ENCODE data around the gene STK11IP. TPM values are rescaled to one million over a fixed set of nuclear protein-coding genes. Genes with fewer than 3 reads are reported as not detected.
A peak's percentile ranks its signal among the peaks of the same experiment; 100 is the strongest.

STK11IP gene
- total RNA-seq, 1 experiment from 2014 or later: 13.9 TPM

DNA sequence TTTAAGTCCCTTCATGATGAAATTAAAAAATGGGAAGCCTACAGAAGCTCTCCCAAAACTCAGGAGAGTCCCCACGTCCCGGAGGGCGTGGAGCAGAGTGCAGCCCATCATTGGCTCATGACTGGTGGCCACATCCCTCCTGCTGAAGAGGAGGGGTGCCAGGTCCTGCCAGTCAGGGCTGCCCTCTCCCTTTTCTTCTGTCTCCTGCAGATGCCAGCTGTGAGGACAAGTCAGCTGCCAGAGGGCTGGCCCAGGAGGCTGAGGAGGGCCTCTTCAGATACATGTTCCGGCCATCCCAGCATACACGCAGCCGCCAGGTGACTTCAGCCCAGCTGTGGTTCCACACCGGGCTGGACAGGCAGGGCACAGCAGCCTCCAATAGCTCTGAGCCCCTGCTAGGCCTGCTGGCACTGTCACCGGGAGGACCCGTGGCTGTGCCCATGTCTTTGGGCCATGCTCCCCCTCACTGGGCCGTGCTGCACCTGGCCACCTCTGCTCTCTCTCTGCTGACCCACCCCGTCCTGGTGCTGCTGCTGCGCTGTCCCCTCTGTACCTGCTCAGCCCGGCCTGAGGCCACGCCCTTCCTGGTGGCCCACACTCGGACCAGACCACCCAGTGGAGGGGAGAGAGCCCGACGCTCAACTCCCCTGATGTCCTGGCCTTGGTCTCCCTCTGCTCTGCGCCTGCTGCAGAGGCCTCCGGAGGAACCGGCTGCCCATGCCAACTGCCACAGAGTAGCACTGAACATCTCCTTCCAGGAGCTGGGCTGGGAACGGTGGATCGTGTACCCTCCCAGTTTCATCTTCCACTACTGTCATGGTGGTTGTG lies 23.0 kb upstream of the STK11IP start:
- no peak for DNase-seq (ENCODE audit: low read depth, low spot score)
- in situ Hi-C loops (cut with HindIII; ENCODE audit: low pct_unique_long_range_greater_than_20kb, low sequenced_read_pairs): no loop called here

DNA sequence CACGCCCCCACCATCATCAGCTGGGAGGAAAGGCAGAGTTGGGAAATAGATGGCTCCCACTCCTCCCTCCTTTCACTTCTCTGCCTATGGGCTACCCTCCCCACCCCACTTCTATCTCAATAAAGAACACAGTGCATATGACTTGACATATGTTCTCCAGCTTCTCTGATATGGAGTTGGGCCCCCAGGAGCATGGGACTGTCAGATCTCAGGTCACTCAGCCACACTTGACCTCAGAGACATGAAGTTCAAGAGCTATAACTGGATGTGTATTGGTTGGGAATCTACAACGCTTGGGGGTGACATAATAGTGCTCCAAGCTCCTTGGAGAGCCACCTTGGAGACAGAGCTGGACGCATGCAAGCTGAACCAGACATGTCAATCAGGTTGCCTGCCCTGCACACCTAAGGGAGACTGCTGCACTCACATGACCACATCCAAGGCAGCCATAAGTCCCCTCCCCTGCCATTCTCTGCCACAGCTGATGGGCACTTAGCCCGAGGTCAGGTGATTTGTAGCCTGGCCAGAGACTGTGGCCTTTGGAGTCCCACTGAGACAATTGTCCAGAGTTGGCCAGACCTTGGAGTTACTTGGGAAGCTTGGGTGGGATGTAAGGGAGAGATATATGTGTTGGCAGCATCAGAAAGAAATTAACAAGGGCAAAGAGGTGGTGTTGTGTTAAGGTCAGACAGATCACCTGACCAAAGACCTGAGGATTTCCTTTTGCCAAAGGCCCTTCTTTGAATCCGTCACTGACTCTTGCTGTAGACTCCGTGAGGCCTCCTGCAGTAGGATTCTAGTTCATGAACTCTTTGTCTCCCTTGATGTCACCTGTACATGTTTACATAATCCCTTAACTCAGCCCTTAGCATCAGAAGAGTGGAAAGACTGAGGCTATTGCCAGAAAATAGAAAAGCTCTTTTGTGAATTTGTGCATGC lies 21.8 kb upstream of the STK11IP start:
- in situ Hi-C loops (cut with HindIII; ENCODE audit: low pct_unique_long_range_greater_than_20kb, low sequenced_read_pairs): no loop called here
- no peak for DNase-seq (ENCODE audit: low read depth, low spot score)

- peak; percentile 66 for DNase-seq (ENCODE audit: low read depth, low spot score)
- in situ Hi-C loops (cut with HindIII; ENCODE audit: low pct_unique_long_range_greater_than_20kb, low sequenced_read_pairs): no loop called here
These were observed 20.9 kb upstream of the STK11IP start for GRCh38 chr2:219576505-219577388.

GRCh38 chr2:219578811-219579613 lies 18.6 kb upstream of the STK11IP start:
- in situ Hi-C loops (cut with HindIII; ENCODE audit: low pct_unique_long_range_greater_than_20kb, low sequenced_read_pairs): no loop called here
- DNase-seq (ENCODE audit: low read depth, low spot score): no peak

DNA sequence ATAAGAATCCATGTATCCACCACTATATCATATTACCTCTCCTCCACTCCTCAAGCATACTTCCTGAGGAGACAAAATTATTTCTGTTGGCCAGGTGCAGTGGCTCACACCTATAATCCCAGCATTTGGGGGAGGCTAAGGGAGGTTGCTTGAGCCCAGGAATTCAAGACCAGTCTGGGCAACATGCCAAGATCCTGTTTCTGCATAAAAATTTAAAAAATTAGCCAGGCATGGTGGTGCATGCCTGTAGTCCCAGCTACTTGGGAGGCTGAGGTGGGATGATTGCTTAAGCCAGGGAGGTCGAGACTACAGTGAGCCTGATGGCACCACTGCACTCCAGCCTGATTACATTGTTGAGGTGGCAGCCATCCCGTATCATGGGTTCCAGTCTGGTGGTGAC lies 16.3 kb upstream of the STK11IP start:
- in situ Hi-C loops (cut with HindIII; ENCODE audit: low pct_unique_long_range_greater_than_20kb, low sequenced_read_pairs): no loop called here

GRCh38 chr2:219591091-219591490 lies 6.6 kb upstream of the STK11IP start:
- DNase-seq (ENCODE audit: low read depth, low spot score): no peak
- in situ Hi-C loops (cut with HindIII; ENCODE audit: low pct_unique_long_range_greater_than_20kb, low sequenced_read_pairs): no loop called here

More for the DNA sequence above, 16.3 kb upstream of the STK11IP start:
- no peak for DNase-seq (ENCODE audit: low read depth, low spot score)

GRCh38 chr2:219592736-219593135 lies 4.9 kb upstream of the STK11IP start:
- DNase-seq (ENCODE audit: low read depth, low spot score): no peak
- in situ Hi-C loops (cut with HindIII; ENCODE audit: low pct_unique_long_range_greater_than_20kb, low sequenced_read_pairs): no loop called here

GRCh38 chr2:219593154-219593553 lies 4.5 kb upstream of the STK11IP start:
- no peak for DNase-seq (ENCODE audit: low read depth, low spot score)
- in situ Hi-C loops (cut with HindIII; ENCODE audit: low pct_unique_long_range_greater_than_20kb, low sequenced_read_pairs): no loop called here

GRCh38 chr2:219595256-219595655 lies 2.4 kb upstream of the STK11IP start:
- DNase-seq (ENCODE audit: low read depth, low spot score): no peak
- in situ Hi-C loops (cut with HindIII; ENCODE audit: low pct_unique_long_range_greater_than_20kb, low sequenced_read_pairs): no loop called here

GRCh38 chr2:219596954-219597551 lies 604 bp upstream of the STK11IP start:
- in situ Hi-C loops (cut with HindIII; ENCODE audit: low pct_unique_long_range_greater_than_20kb, low sequenced_read_pairs): no loop called here
- no peak for DNase-seq (ENCODE audit: low read depth, low spot score)

GRCh38 chr2:219598308-219599078 lies 836 bp downstream of the STK11IP start:
- no peak for DNase-seq (ENCODE audit: low read depth, low spot score)

GRCh38 chr2:219603771-219604170 lies 6.1 kb downstream of the STK11IP start:
- DNase-seq (ENCODE audit: low read depth, low spot score): no peak
- in situ Hi-C loops (cut with HindIII; ENCODE audit: low pct_unique_long_range_greater_than_20kb, low sequenced_read_pairs): no loop called here

More at GRCh38 chr2:219598308-219599078, 836 bp downstream of the STK11IP start:
- in situ Hi-C loops (cut with HindIII; ENCODE audit: low pct_unique_long_range_greater_than_20kb, low sequenced_read_pairs): no loop called here

DNA sequence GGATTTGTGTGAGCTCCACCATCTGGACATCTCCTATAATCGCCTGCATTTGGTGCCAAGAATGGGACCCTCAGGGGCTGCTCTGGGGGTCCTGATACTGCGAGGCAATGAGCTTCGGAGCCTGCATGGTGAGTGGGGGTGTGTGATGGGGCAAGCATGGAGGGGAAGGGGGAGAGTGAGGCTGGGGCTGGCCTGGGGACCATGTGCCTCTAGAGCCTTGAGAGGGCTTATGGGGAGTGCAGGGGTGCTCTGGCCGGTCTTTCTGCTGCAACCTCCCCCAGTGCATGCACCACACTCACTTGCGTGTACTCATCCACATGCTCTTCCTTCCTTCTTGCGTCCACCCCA lies 7.9 kb downstream of the STK11IP start:
- in situ Hi-C loops (cut with HindIII; ENCODE audit: low pct_unique_long_range_greater_than_20kb, low sequenced_read_pairs): no loop called here
- DNase-seq (ENCODE audit: low read depth, low spot score): no peak

DNA sequence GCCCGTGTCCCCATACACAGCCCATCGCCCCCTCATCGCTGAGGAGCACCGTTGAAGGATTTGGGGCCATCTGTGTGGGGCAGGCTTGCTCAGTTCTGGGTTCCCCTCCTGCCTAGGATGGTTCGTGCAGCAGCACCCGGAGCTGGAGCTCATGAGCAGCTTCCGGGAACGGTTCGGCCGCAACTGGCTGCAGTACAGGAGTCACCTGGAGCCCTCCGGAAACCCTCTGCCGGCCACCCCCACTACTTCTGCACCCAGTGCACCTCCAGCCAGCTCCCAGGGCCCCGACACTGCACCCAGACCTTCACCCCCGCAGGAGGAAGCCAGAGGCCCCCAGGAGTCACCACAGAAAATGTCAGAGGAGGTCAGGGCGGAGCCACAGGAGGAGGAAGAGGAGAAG lies 10.3 kb downstream of the STK11IP start:
- DNase-seq (ENCODE audit: low read depth, low spot score): no peak
- in situ Hi-C loops (cut with HindIII; ENCODE audit: low pct_unique_long_range_greater_than_20kb, low sequenced_read_pairs): no loop called here

GRCh38 chr2:219608399-219608964 lies 10.8 kb downstream of the STK11IP start:
- in situ Hi-C loops (cut with HindIII; ENCODE audit: low pct_unique_long_range_greater_than_20kb, low sequenced_read_pairs): no loop called here
- DNase-seq (ENCODE audit: low read depth, low spot score): no peak
